Suprapubic skin (tissue), 4 donors: Measurements from ENCODE around the gene GRB14. TPM values are rescaled to one million over a fixed set of nuclear protein-coding genes. Genes with fewer than 3 reads are reported as not detected.

Source experiments
- DNase-seq, 2 donors: peaks; one replicate each; pipeline ENCODE4 v3.0.0-alpha.2; 2019; ENCODE audit warnings: low spot score in 2 of 2
- H3K27ac ChIP-seq: fragments of 200-600 bp; sonication (generic); one replicate; pipeline ENCODE4 v1.5.1; 2019
- H3K27me3 ChIP-seq: fragments of 200-600 bp; sonication (generic); one replicate; pipeline ENCODE4 v1.5.1; 2019
- H3K36me3 ChIP-seq: fragments of 200-600 bp; sonication (generic); one replicate; pipeline ENCODE4 v1.5.1; 2019
- H3K4me1 ChIP-seq: fragments of 200-600 bp; sonication (generic); one replicate; pipeline ENCODE4 v1.5.1; 2019
- H3K4me3 ChIP-seq: fragments of 200-600 bp; sonication (generic); one replicate; pipeline ENCODE4 v1.5.1; 2019; ENCODE audit warnings: mild to moderate bottlenecking
- H3K9me3 ChIP-seq: fragments of 200-600 bp; sonication (generic); one replicate; pipeline ENCODE4 v1.5.1; 2019
- CTCF ChIP-seq, 2 donors: fragments of 200-600 bp in 1 of 2; fragments of 450-650 bp in 1 of 2; sonication (generic) in 1 of 2; IDR thresholded peaks; one replicate each; pipeline ENCODE4 v1.5.1; 2016 to 2019; ENCODE audit warnings: antibody characterized with exemption in 2 of 2, mild to moderate bottlenecking in 1 of 2, moderate library complexity in 1 of 2
- EP300 ChIP-seq: sonication (generic); formaldehyde crosslinking; IDR thresholded peaks from one replicate; pipeline ENCODE4 v1.6.1; 2017; ENCODE audit warnings: antibody characterized with exemption
- POLR2A ChIP-seq, 2 donors: fragments of 450-650 bp; IDR thresholded peaks; one replicate each; pipeline ENCODE4 v1.6.1; 2017; ENCODE audit warnings: antibody characterized with exemption in 2 of 2, mild to moderate bottlenecking in 2 of 2, moderate library complexity in 2 of 2
- POLR2AphosphoS5 ChIP-seq, 3 donors: sonication (generic); formaldehyde crosslinking; IDR thresholded peaks; one replicate each; pipeline ENCODE4 v1.6.1; 2017; ENCODE audit warnings: antibody characterized with exemption in 3 of 3
- WGBS: methylation state at CpG from one replicate; pipeline ENCODE4 v1.1.5; 2018; 5-methylcytosine and 5-hydroxymethylcytosine counted together
- total RNA-seq, 4 donors: library from RNA; depleted of rRNA; stranded (reverse); fragments of >200 nt; gene quantifications; one replicate each; pipeline ENCODE4 v1.1.0, GENCODE V29; 2016

The GRB14 gene
- total RNA-seq, 4 donors from 2014 or later, result 2.2 to 8.4 (median 5.1) TPM

- Histone ChIP-seq H3K4me3 (no peak overlapping the region), H3K36me3 (no peaks in the 10 kb centered on the region), H3K27ac (no peak overlapping the region), H3K9me3 (no peaks in the 10 kb centered on the region), H3K4me1 (no peaks in the 10 kb centered on the region), H3K27me3 (no peaks in the 10 kb centered on the region)
- no peak for DNase-seq
- TF ChIP-seq POLR2AphosphoS5 (IDR thresholded peaks at IDR 0.05) (no peak), EP300 (no peak), CTCF (IDR thresholded peaks at IDR 0.05) (no peak), POLR2A (IDR thresholded peaks at IDR 0.05) (no peak)
- 62% methylated on average over 4 of the region's 4 CpGs for WGBS
These were observed 27.7 kb downstream of the GRB14 start for GRCh38 chr2:164593541-164593940.

- H3K4me3 ChIP-seq, result no peak overlapping the region
- H3K27ac ChIP-seq, result no peak overlapping the region
- no peaks in the 10 kb centered on the region for H3K36me3 ChIP-seq
- no peak for TF ChIP-seq POLR2AphosphoS5 (IDR thresholded peaks at IDR 0.05)
- no peak for TF ChIP-seq CTCF (IDR thresholded peaks at IDR 0.05)
- no peak for TF ChIP-seq EP300
- no peak for TF ChIP-seq POLR2A (IDR thresholded peaks at IDR 0.05)
- no peaks in the 10 kb centered on the region for H3K27me3 ChIP-seq
- WGBS, result 70% methylated on average over 2 of the region's 2 CpGs
- no peaks in the 10 kb centered on the region for H3K4me1 ChIP-seq
- H3K9me3 ChIP-seq, result no peaks in the 10 kb centered on the region
- DNase-seq, result no peak
These were observed 31.8 kb downstream of the GRB14 start for GRCh38 chr2:164589522-164589921.

DNA sequence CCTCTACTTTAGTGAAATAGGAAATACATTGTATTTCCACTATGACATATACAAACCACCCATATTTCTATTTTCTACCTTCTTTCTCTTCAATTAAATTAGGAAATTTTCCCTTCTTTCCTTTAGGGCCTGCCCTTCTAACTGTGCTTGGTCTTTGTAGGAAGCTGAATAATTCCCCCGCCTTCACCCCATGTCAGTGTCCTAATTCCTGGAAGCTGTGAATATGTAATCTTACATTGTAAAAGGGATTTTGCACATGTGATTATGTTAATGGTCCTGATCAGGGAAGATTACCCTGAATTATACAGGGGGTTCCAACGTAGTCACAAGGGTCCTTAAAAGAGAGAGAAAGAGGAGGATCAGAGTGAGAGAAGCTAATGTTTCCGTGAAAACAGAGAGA is 40.2 kb downstream of the GRB14 start:
- no peaks in the 10 kb centered on the region for H3K9me3 ChIP-seq
- DNase-seq, result no peak
- H3K4me1 ChIP-seq, result no peaks in the 10 kb centered on the region
- no peak overlapping the region for H3K4me3 ChIP-seq
- WGBS, result 81% methylated on average over 3 of the region's 3 CpGs
- no peaks in the 10 kb centered on the region for H3K36me3 ChIP-seq
- no peaks in the 10 kb centered on the region for H3K27me3 ChIP-seq
- TF ChIP-seq POLR2AphosphoS5 (IDR thresholded peaks at IDR 0.05) (no peak), CTCF (IDR thresholded peaks at IDR 0.05) (no peak), POLR2A (IDR thresholded peaks at IDR 0.05) (no peak), EP300 (no peak)
- H3K27ac ChIP-seq, result no peak overlapping the region

- TF ChIP-seq EP300, result no peak
- TF ChIP-seq POLR2AphosphoS5 (IDR thresholded peaks at IDR 0.05), result no peak
- no peak for TF ChIP-seq CTCF (IDR thresholded peaks at IDR 0.05)
- no peak for TF ChIP-seq POLR2A (IDR thresholded peaks at IDR 0.05)
- WGBS, result 80% methylated on average over 1 of the region's 1 CpG
- H3K4me1 ChIP-seq, result no peaks in the 10 kb centered on the region
- no peaks in the 10 kb centered on the region for H3K9me3 ChIP-seq
- H3K36me3 ChIP-seq, result no peaks in the 10 kb centered on the region
- no peaks in the 10 kb centered on the region for H3K27me3 ChIP-seq
- no peak overlapping the region for H3K4me3 ChIP-seq
- DNase-seq, result no peak
- H3K27ac ChIP-seq, result no peak overlapping the region
These were observed 46.4 kb downstream of the GRB14 start for GRCh38 chr2:164574931-164575330.

- Histone ChIP-seq H3K27ac (no peak overlapping the region), H3K27me3 (no peaks in the 10 kb centered on the region), H3K9me3 (no peaks in the 10 kb centered on the region), H3K4me1 (no peaks in the 10 kb centered on the region), H3K4me3 (no peak overlapping the region), H3K36me3 (no peaks in the 10 kb centered on the region)
- WGBS, result 83% methylated on average over 2 of the region's 2 CpGs
- TF ChIP-seq EP300, result no peak
- no peak for TF ChIP-seq POLR2AphosphoS5 (IDR thresholded peaks at IDR 0.05)
- TF ChIP-seq POLR2A (IDR thresholded peaks at IDR 0.05), result no peak
- TF ChIP-seq CTCF (IDR thresholded peaks at IDR 0.05), result no peak
- no peak for DNase-seq
These were observed 50.8 kb downstream of the GRB14 start for GRCh38 chr2:164570475-164570874.
